Keratinocyte (primary cell): ENCODE measurements around the gene SLC34A1. TPM values are rescaled to one million over a fixed set of nuclear protein-coding genes. Genes with fewer than 3 reads are reported as not detected.
A peak's percentile ranks its signal among the peaks of the same experiment; 100 is the strongest.

Source experiments
- DNase-seq: peaks from one replicate; pipeline ENCODE4 v3.0.0-alpha.2; 2011; ENCODE audit warnings: low read depth, missing footprints, low spot score
- FAIRE-seq: peaks from 2 replicates; lab custom pipeline; 2011; peaks lifted over from hg19 to GRCh38; lab: Jason Lieb, UNC
- H2AFZ ChIP-seq: 2 replicates; pipeline ENCODE4 v1.6.0; 2012; ENCODE audit warnings: low read length, control low read depth, inconsistent platforms; ENCODE audit not compliant: control insufficient read depth
- H3K27ac ChIP-seq: 2 replicates; pipeline ENCODE4 v1.5.1; 2011; ENCODE audit warnings: low read length; ENCODE audit not compliant: control insufficient read depth, insufficient read depth
- H3K27me3 ChIP-seq: 3 replicates; pipeline ENCODE4 v1.6.0; 2011; ENCODE audit warnings: low read length; ENCODE audit not compliant: control insufficient read depth, insufficient read depth; ENCODE audit errors: extremely low read depth
- H3K36me3 ChIP-seq, 2 experiments: 2 replicates in 1 of 2; 3 replicates in 1 of 2; pipeline ENCODE4 v1.5.1; 2011; ENCODE audit warnings: low read length in 2 of 2, mild to moderate bottlenecking in 1 of 2; ENCODE audit not compliant: control insufficient read depth in 2 of 2, insufficient read depth in 2 of 2; ENCODE audit errors: extremely low read depth in 1 of 2
- H3K4me1 ChIP-seq: 3 replicates; pipeline ENCODE4 v1.5.1; 2011; ENCODE audit warnings: low read length; ENCODE audit not compliant: control insufficient read depth, insufficient read depth; ENCODE audit errors: extremely low read depth
- H3K4me2 ChIP-seq: 3 replicates; pipeline ENCODE4 v1.6.0; 2011; ENCODE audit warnings: low read depth, low read length; ENCODE audit not compliant: control insufficient read depth, insufficient read depth; ENCODE audit errors: extremely low read depth
- H3K4me3 ChIP-seq, 3 experiments: fragments of 200-600 bp in 1 of 3; sonication (generic) in 1 of 3; 2 replicates in 2 of 3; 3 replicates in 1 of 3; pipeline ENCODE4 v1.5.1; 2011 to 2016; ENCODE audit warnings: low read length in 3 of 3, mild to moderate bottlenecking in 3 of 3, control low read depth in 2 of 3, inconsistent platforms in 1 of 3, low read depth in 1 of 3, mixed read lengths in 1 of 3, mixed run types in 1 of 3, moderate library complexity in 1 of 3; ENCODE audit not compliant: control insufficient read depth in 2 of 3, insufficient read depth in 2 of 3; ENCODE audit errors: extremely low read depth in 1 of 3
- H3K79me2 ChIP-seq: 2 replicates; pipeline ENCODE4 v1.6.0; 2012; ENCODE audit warnings: low read length; ENCODE audit not compliant: control insufficient read depth, insufficient read depth
- H3K9ac ChIP-seq: 3 replicates; pipeline ENCODE4 v1.6.0; 2011; ENCODE audit warnings: low read length; ENCODE audit not compliant: control insufficient read depth, insufficient read depth; ENCODE audit errors: extremely low read depth
- H3K9me1 ChIP-seq: 3 replicates; pipeline ENCODE4 v1.6.0; 2011; ENCODE audit warnings: low read length; ENCODE audit not compliant: control insufficient read depth, insufficient read depth; ENCODE audit errors: extremely low read depth
- H3K9me3 ChIP-seq: 2 replicates; pipeline ENCODE4 v1.5.1; 2012; ENCODE audit warnings: low read depth, low read length; ENCODE audit not compliant: control insufficient read depth
- H4K20me1 ChIP-seq: 3 replicates; pipeline ENCODE4 v1.6.0; 2011; ENCODE audit warnings: low read length; ENCODE audit not compliant: control insufficient read depth, insufficient read depth; ENCODE audit errors: extremely low read depth
- EZH2 ChIP-seq: IDR thresholded peaks from one replicate; pipeline ENCODE4 v1.6.1; 2012; ENCODE audit warnings: inconsistent platforms, mild to moderate bottlenecking, low read length, moderate library complexity
- dilution Hi-C: fragments of 300-500 bp; cut with MboI; formaldehyde crosslinking; loops from one replicate; pipeline ENCODE4 v1.7.0; 2020; ENCODE audit warnings: low sequenced_read_pairs; ENCODE audit not compliant: extremely low pct_ligation_motif_present
- polyA plus RNA-seq, 5 experiments: library from polyadenylated mRNA; depleted of rRNA in 3 of 5; stranded (reverse) in 3 of 5; stranded (forward) in 1 of 5; unstranded in 1 of 5; fragments of >200 nt; gene quantifications; 1 replicate in 1 of 5; 2 replicates in 3 of 5; 3 replicates in 1 of 5; pipeline versions ENCODE4 v1.2.1 to v1.2.3, GENCODE V29; 2011 to 2012; ENCODE audit warnings: missing spikeins in 2 of 5, low read depth in 1 of 5, low replicate concordance in 1 of 5
- TF ChIP-seq, protein P1 (sequence below), 3 experiments: IDR thresholded peaks in 1 of 3; conservative IDR thresholded peaks in 1 of 3; optimal IDR thresholded peaks in 1 of 3; 2 replicates in 2 of 3; 3 replicates in 1 of 3; pipeline versions ENCODE3 to v1.5.1; 2011; ENCODE audit warnings: low read length in 3 of 3, mild to moderate bottlenecking in 3 of 3, moderate library complexity in 2 of 3, control low read depth in 1 of 3, inconsistent platforms in 1 of 3; ENCODE audit not compliant: insufficient read depth in 2 of 3; ENCODE audit errors: extremely low read depth in 1 of 3

SLC34A1 gene
- polyA plus RNA-seq, 1 donor (not counting 4 experiments of a cell fraction or from before 2014, with no cell fraction given), result 0.07 TPM

DNA sequence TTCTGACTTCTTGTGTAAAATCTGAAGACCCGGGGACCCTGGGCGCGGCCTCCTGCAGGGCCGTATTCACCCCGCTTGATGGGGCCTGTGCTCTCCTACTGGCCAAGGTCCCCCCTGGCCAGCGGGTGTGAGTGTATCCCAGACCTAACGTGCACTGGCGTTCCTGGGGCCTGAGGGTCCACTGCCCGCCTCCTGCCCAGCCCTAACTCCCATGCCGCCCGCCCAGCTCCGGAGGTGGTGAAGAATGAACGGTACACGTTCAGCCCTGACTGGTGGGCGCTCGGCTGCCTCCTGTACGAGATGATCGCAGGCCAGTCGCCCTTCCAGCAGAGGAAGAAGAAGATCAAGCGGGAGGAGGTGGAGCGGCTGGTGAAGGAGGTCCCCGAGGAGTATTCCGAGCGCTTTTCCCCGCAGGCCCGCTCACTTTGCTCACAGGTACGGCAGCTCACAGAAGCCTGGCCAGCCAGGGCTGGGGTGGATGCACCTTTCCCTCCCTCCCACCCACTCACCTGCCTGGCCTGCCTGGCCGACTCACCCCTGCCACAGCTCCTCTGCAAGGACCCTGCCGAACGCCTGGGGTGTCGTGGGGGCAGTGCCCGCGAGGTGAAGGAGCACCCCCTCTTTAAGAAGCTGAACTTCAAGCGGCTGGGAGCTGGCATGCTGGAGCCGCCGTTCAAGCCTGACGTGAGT lies 51.8 kb downstream of the SLC34A1 start:
- peaks cover 41% of the 10 kb centered on the region for H3K4me1 ChIP-seq
- FAIRE-seq (no peak), DNase-seq (no peak)
- TF ChIP-seq, protein P1, sequence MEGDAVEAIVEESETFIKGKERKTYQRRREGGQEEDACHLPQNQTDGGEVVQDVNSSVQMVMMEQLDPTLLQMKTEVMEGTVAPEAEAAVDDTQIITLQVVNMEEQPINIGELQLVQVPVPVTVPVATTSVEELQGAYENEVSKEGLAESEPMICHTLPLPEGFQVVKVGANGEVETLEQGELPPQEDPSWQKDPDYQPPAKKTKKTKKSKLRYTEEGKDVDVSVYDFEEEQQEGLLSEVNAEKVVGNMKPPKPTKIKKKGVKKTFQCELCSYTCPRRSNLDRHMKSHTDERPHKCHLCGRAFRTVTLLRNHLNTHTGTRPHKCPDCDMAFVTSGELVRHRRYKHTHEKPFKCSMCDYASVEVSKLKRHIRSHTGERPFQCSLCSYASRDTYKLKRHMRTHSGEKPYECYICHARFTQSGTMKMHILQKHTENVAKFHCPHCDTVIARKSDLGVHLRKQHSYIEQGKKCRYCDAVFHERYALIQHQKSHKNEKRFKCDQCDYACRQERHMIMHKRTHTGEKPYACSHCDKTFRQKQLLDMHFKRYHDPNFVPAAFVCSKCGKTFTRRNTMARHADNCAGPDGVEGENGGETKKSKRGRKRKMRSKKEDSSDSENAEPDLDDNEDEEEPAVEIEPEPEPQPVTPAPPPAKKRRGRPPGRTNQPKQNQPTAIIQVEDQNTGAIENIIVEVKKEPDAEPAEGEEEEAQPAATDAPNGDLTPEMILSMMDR (optimal IDR thresholded peaks at IDR 0.05 in 1 of 3, IDR thresholded peaks at IDR 0.05 in 1 of 3, conservative IDR thresholded peaks at IDR 0.05 in 1 of 3; ENCODE audit: extremely low read depth in 1 of 3, insufficient read depth in 2 of 3, low read length in 3 of 3), result no peak
- TF ChIP-seq EZH2, result no peak
- no peaks in the 10 kb centered on the region for H3K27me3 ChIP-seq
- H3K27ac ChIP-seq, result no peak overlapping the region
- dilution Hi-C loops, result no loop called here
- H3K4me2 ChIP-seq, result no peak overlapping the region
- no peaks in the 10 kb centered on the region for H4K20me1 ChIP-seq
- H3K9me3 ChIP-seq, result no peaks in the 10 kb centered on the region
- H3K36me3 ChIP-seq, result peaks cover 23 to 54% of the 10 kb centered on the region in 2 experiments
- no peaks in the 10 kb centered on the region for H3K9me1 ChIP-seq
- H3K9ac ChIP-seq, result no peak overlapping the region
- no peak overlapping the region for H3K4me3 ChIP-seq
- no peak overlapping the region for H2AFZ ChIP-seq
- peaks cover 2% of the 10 kb centered on the region for H3K79me2 ChIP-seq

DNA sequence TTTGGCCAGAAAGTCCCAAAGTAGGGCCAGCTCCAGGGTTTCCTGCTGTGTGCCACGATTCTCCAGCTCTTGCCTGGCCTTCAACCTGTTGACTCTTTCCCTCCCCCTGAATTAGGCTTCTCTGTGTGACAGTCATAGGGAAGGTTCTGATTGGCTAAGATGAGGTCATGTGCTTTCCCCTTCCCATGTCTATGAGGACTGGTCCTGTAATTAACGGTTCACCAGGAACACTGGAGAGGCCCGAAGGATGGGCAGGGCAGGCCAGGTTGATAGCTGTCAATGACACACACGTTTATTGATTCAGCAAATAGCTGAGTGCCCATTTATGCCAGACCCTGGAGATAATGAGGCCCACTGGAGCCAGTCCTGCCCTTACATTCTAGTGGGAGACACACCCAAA lies 53.4 kb downstream of the SLC34A1 start:
- Histone ChIP-seq H2AFZ (no peak overlapping the region), H3K9me3 (no peaks in the 10 kb centered on the region), H3K4me3 (no peak overlapping the region), H3K27ac (peak overlapping the region; percentile 36), H3K9me1 (no peaks in the 10 kb centered on the region), H3K4me1 (peaks cover 26% of the 10 kb centered on the region), H3K9ac (no peak overlapping the region), H3K4me2 (no peak overlapping the region), H3K27me3 (no peaks in the 10 kb centered on the region), H3K36me3 (peaks cover 15 to 38% of the 10 kb centered on the region in 2 experiments), H4K20me1 (no peaks in the 10 kb centered on the region), H3K79me2 (no peaks in the 10 kb centered on the region)
- dilution Hi-C loops, result no loop called here
- FAIRE-seq (peak; percentile 89), DNase-seq (no peak)
- TF ChIP-seq EZH2, result no peak
- TF ChIP-seq, protein P1 (optimal IDR thresholded peaks at IDR 0.05 in 1 of 3, IDR thresholded peaks at IDR 0.05 in 1 of 3, conservative IDR thresholded peaks at IDR 0.05 in 1 of 3; ENCODE audit: extremely low read depth in 1 of 3, insufficient read depth in 2 of 3, low read length in 3 of 3), result no peak
